IMR-90 (cell line): ENCODE measurements around the gene GPR132. TPM values are rescaled to one million over a fixed set of nuclear protein-coding genes. Genes with fewer than 3 reads are reported as not detected.

Source experiments
- ATAC-seq: fragments of 200-7000 bp; cut with Tn5 transposase; 2 replicates; pipeline ENCODE4 v1.9.1; 2020; ENCODE audit warnings: low read depth, mild to moderate bottlenecking, moderate library complexity
- BruUV-seq: library from RNA; stranded (reverse); fragments of 400-500 nt; replicated peaks from 2 replicates; lab custom pipeline; 2021; lab: Mats Ljungman, UMichigan
- CTCF ChIA-PET: fragments of 300-600 bp; formaldehyde crosslinking; extraction: SDS; loops from one replicate; lab custom pipeline; 2021; ENCODE audit warnings: antibody characterized with exemption; lab: Yijun Ruan, JAX
- POLR2A ChIA-PET: fragments of 300-600 bp; sonication (Branson Sonifier 250); formaldehyde crosslinking; loops from one replicate; lab custom pipeline; 2022; ENCODE audit warnings: antibody characterized with exemption; ENCODE audit not compliant: unreplicated experiment; lab: Charles Lee
- DNase-seq: peaks from one replicate; pipeline ENCODE4 v3.0.0; 2013
- H2AFZ ChIP-seq: replicated peaks from 2 replicates; pipeline ENCODE3; 2013; ENCODE audit warnings: low read length, mild to moderate bottlenecking; ENCODE audit not compliant: poor library complexity
- H2AK5ac ChIP-seq: 2 replicates; pipeline ENCODE4 v1.6.1; 2013; ENCODE audit warnings: low read depth, low read length, inconsistent platforms
- H2AK9ac ChIP-seq: replicated peaks from 2 replicates; pipeline ENCODE3; 2013; ENCODE audit warnings: mild to moderate bottlenecking, low read depth, low read length, moderate library complexity; ENCODE audit not compliant: poor library complexity
- H2BK120ac ChIP-seq: 2 replicates; pipeline ENCODE4 v1.6.1; 2013; ENCODE audit warnings: low read depth, low read length, inconsistent platforms
- H2BK15ac ChIP-seq: 3 replicates; pipeline ENCODE4 v1.6.1; 2013; ENCODE audit warnings: low read depth, low read length, inconsistent platforms
- H2BK20ac ChIP-seq: 2 replicates; pipeline ENCODE4 v1.6.1; 2013; ENCODE audit warnings: low read depth, mild to moderate bottlenecking, inconsistent platforms, low read length, moderate library complexity
- H2BK5ac ChIP-seq: 2 replicates; pipeline ENCODE4 v1.6.1; 2013; ENCODE audit warnings: mild to moderate bottlenecking, low read depth, low read length, inconsistent platforms; ENCODE audit not compliant: poor library complexity, severe bottlenecking
- H3K14ac ChIP-seq: replicated peaks from 2 replicates; pipeline ENCODE4 v1.6.1; 2013; ENCODE audit warnings: low read depth, low read length, inconsistent platforms
- H3K18ac ChIP-seq: 2 replicates; pipeline ENCODE4 v1.6.1; 2013; ENCODE audit warnings: low read depth, low read length, control low read depth
- H3K23ac ChIP-seq: 2 replicates; pipeline ENCODE4 v1.6.1; 2013; ENCODE audit warnings: low read depth, low read length, inconsistent platforms
- H3K27ac ChIP-seq: 2 replicates; pipeline ENCODE4 v1.5.1; 2013; ENCODE audit warnings: mild to moderate bottlenecking, control low read depth, low read length; ENCODE audit not compliant: insufficient read depth
- H3K27me3 ChIP-seq: 2 replicates; pipeline ENCODE4 v1.6.1; 2013; ENCODE audit warnings: low read length; ENCODE audit not compliant: control insufficient read depth, insufficient read depth
- H3K36me3 ChIP-seq: 2 replicates; pipeline ENCODE4 v1.6.1; 2013; ENCODE audit warnings: low read length, mixed read lengths; ENCODE audit not compliant: control insufficient read depth, insufficient read depth
- H3K4ac ChIP-seq: 2 replicates; pipeline ENCODE4 v1.6.1; 2013; ENCODE audit warnings: low read depth, low read length, inconsistent platforms
- H3K4me1 ChIP-seq: 2 replicates; pipeline ENCODE4 v1.6.1; 2013; ENCODE audit warnings: low read length, mixed read lengths; ENCODE audit not compliant: control insufficient read depth, insufficient read depth
- H3K4me2 ChIP-seq: 2 replicates; pipeline ENCODE4 v1.6.1; 2013; ENCODE audit warnings: low read depth, mild to moderate bottlenecking, control low read depth, low read length, moderate library complexity
- H3K4me3 ChIP-seq: 2 replicates; pipeline ENCODE4 v1.5.1; 2013; ENCODE audit warnings: low read depth, mild to moderate bottlenecking, control low read depth, low read length, moderate library complexity; ENCODE audit not compliant: insufficient read depth
- H3K56ac ChIP-seq: 2 replicates; pipeline ENCODE4 v1.6.1; 2013; ENCODE audit warnings: low read length, inconsistent platforms; ENCODE audit not compliant: insufficient read depth; ENCODE audit errors: extremely low read depth
- H3K79me1 ChIP-seq, 2 experiments: 2 replicates each; pipeline ENCODE4 v1.6.1; 2013; ENCODE audit warnings: low read length in 2 of 2, inconsistent platforms in 1 of 2, low read depth in 1 of 2
- H3K9ac ChIP-seq: 2 replicates; pipeline ENCODE4 v1.6.1; 2013; ENCODE audit warnings: low read depth, low read length, control low read depth
- H3K9me1 ChIP-seq: 2 replicates; pipeline ENCODE4 v1.6.1; 2013; ENCODE audit warnings: low read length, inconsistent platforms; ENCODE audit not compliant: insufficient read depth
- H3K9me3 ChIP-seq: 2 replicates; pipeline ENCODE4 v1.6.1; 2013; ENCODE audit warnings: low read length; ENCODE audit not compliant: control insufficient read depth, insufficient read depth
- H4K20me1 ChIP-seq: 2 replicates; pipeline ENCODE4 v1.6.1; 2013; ENCODE audit warnings: low read length, inconsistent platforms; ENCODE audit not compliant: insufficient read depth
- H4K5ac ChIP-seq: 2 replicates; pipeline ENCODE4 v1.6.1; 2013; ENCODE audit warnings: mild to moderate bottlenecking, low read depth, low read length, control low read depth
- H4K8ac ChIP-seq, 2 experiments: 2 replicates each; pipeline ENCODE4 v1.6.1; 2013; ENCODE audit warnings: low read depth in 2 of 2, low read length in 2 of 2, control low read depth in 1 of 2, inconsistent platforms in 1 of 2
- H4K91ac ChIP-seq: 2 replicates; pipeline ENCODE4 v1.6.1; 2013; ENCODE audit warnings: low read depth, low read length, inconsistent platforms; ENCODE audit not compliant: insufficient read depth
- CTCF ChIP-seq: conservative IDR thresholded peaks from 2 replicates; pipeline ENCODE4 v1.5.1; 2012; ENCODE audit warnings: mild to moderate bottlenecking, low read depth, low read length, improper control_type of control experiment
- MXI1 ChIP-seq: IDR thresholded peaks from 2 replicates; pipeline ENCODE4 v1.6.1; 2012; ENCODE audit warnings: low read depth, mild to moderate bottlenecking, low read length, moderate library complexity, borderline replicate concordance
- WGBS, 2 experiments: methylation state at CpG; one replicate each; pipeline versions ENCODE4 v1.1.5 to v1.1.7; 2013; ENCODE audit warnings: missing lambda C conversion rate in 2 of 2; ENCODE audit not compliant: insufficient read length in 1 of 2; ENCODE audit errors: extremely low coverage in 2 of 2; 5-methylcytosine and 5-hydroxymethylcytosine counted together
- dilution Hi-C: fragments of 300-500 bp; cut with HindIII; formaldehyde crosslinking; loops from one replicate; pipeline ENCODE4 v1.14.3; 2018; ENCODE audit warnings: low sequenced_read_pairs; ENCODE audit not compliant: unreplicated experiment
- in situ Hi-C: fragments of 300-500 bp; cut with MboI; formaldehyde crosslinking; loops from 3 replicates; pipeline ENCODE4 v1.14.3; 2019; ENCODE audit warnings: low sequenced_read_pairs, inconsistent platforms, mixed read lengths
- intact Hi-C: fragments of 100-400 bp; cut with micrococcal nuclease; formaldehyde crosslinking; loops from 2 replicates; pipeline ENCODE4 v1.10.0; 2022
- polyA plus RNA-seq, 3 experiments: library from polyadenylated mRNA; depleted of rRNA; stranded (reverse); fragments of >200 nt; gene quantifications; 2 replicates each; pipeline ENCODE4 v1.2.3, GENCODE V29; 2012; ENCODE audit warnings: low replicate concordance in 1 of 3
- total RNA-seq: library from RNA; depleted of rRNA; stranded (reverse); fragments of >200 nt; gene quantifications from 2 replicates; pipeline ENCODE4 v1.2.3, GENCODE V29; 2012

The GPR132 gene
- total and polyA plus RNA-seq, 2 of the 4 experiments (the other 2 are of a cell fraction): under 0.01 to 0.10 TPM

GRCh38 chr14:105021656-105022275 is 43.5 kb downstream of the GPR132 start:
- H3K18ac ChIP-seq: peak overlapping the region; percentile 2; the same call in 1 of the 2 replicates
- ATAC-seq: no peak
- peak overlapping the region; percentile 81 for H3K9ac ChIP-seq
- peak overlapping the region; percentile 31; the same call in 1 of the 3 replicates for H2BK15ac ChIP-seq
- peak overlapping the region; percentile 86 for H3K23ac ChIP-seq
- peak; percentile 44 for DNase-seq
- WGBS, 2 experiments: 0% methylated on average over 14 of the region's 20 CpGs; no CpG with 5 or more reads in 1 of the 2 experiments
- H3K14ac ChIP-seq: peak overlapping the region; percentile 94
- H3K4ac ChIP-seq: peak overlapping the region; percentile 83
- peak overlapping the region; percentile 66 for H3K4me3 ChIP-seq
- TF ChIP-seq CTCF (no peak), MXI1 (0 out of 2 replicates have a peak, but pooled peaks have one; percentile 10)
- peak overlapping the region; percentile 23; the same call in 1 of the 2 replicates for H2BK20ac ChIP-seq
- ChIA-PET CTCF (no interaction called here), POLR2A (interaction anchor here (1.3 kb wide), 1 partner anchor 36 kb away, joined by 4 read pairs; the partner anchor contains the start of gene CLBA1)
- in situ Hi-C loops (no loop called here), dilution Hi-C loops (no loop called here), intact Hi-C loops (loop anchor here (2.0 kb wide), 1 partner anchor 45 kb away; no protein-coding TSS in a partner anchor)
- H3K27me3 ChIP-seq: no peaks in the 10 kb centered on the region
- H3K36me3 ChIP-seq: no peaks in the 10 kb centered on the region
- H4K8ac ChIP-seq: peak overlapping the region; percentile 84 to 90
- H3K79me1 ChIP-seq: peaks cover 10 to 21% of the 10 kb centered on the region in 2 experiments; a peak in 3 of 4 replicates
- H2AK5ac ChIP-seq: peak overlapping the region; percentile 87
- peak overlapping the region; percentile 61 for H4K5ac ChIP-seq
- peak overlapping the region; percentile 81 for H2AFZ ChIP-seq
- H2AK9ac ChIP-seq: peak overlapping the region; percentile 59
- peak overlapping the region; percentile 35; the same call in 1 of the 2 replicates for H2BK120ac ChIP-seq
- peak overlapping the region; percentile 42 for H2BK5ac ChIP-seq
- H3K27ac ChIP-seq: peak overlapping the region; percentile 52
- peak overlapping the region; percentile 69 for H4K91ac ChIP-seq
- BruUV-seq: no TSS peak
- H3K4me2 ChIP-seq: peak overlapping the region; percentile 98
- peak overlapping the region; percentile 82 for H3K56ac ChIP-seq
- H3K9me1 ChIP-seq: 0 out of 2 replicates have a peak, but pooled peaks cover 5% of the 10 kb centered on the region
- peaks cover 12% of the 10 kb centered on the region for H3K4me1 ChIP-seq
- H3K9me3 ChIP-seq: no peaks in the 10 kb centered on the region
- H4K20me1 ChIP-seq: peaks cover 21% of the 10 kb centered on the region
